Hepatocyte (in vitro differentiated cells): Measurements from ENCODE around the gene SDHA. TPM values are rescaled to one million over a fixed set of nuclear protein-coding genes. Genes with fewer than 3 reads are reported as not detected.
"Not testable (repeated sequence)": the region's sequence is repeated elsewhere in the genome, so short reads cannot be mapped to it uniquely, and the experiment has no call there.

ENCODE experiments used
- DNase-seq: peaks from one replicate; pipeline ENCODE4 v3.0.0-alpha.2; 2016; ENCODE audit warnings: low spot score
- H2AFZ ChIP-seq: fragments of 200-600 bp; sonication (generic); 2 replicates; pipeline ENCODE4 v1.6.0; 2016; ENCODE audit warnings: antibody characterized with exemption, mild to moderate bottlenecking
- H3K27ac ChIP-seq: fragments of 200-600 bp; sonication (generic); 2 replicates; pipeline ENCODE4 v1.5.1; 2016; ENCODE audit warnings: mild to moderate bottlenecking
- H3K27me3 ChIP-seq: fragments of 200-600 bp; sonication (generic); 2 replicates; pipeline ENCODE4 v1.6.1; 2016
- H3K36me3 ChIP-seq: fragments of 200-600 bp; sonication (generic); replicated peaks from 2 replicates; pipeline ENCODE4 v1.5.1; 2016; ENCODE audit warnings: low read depth; ENCODE audit not compliant: insufficient read depth
- H3K4me1 ChIP-seq: fragments of 200-600 bp; sonication (generic); 2 replicates; pipeline ENCODE4 v1.5.1; 2016; ENCODE audit warnings: mild to moderate bottlenecking, moderate library complexity; ENCODE audit not compliant: insufficient read depth
- H3K4me2 ChIP-seq: fragments of 200-600 bp; sonication (generic); 2 replicates; pipeline ENCODE4 v1.6.0; 2016
- H3K4me3 ChIP-seq: fragments of 200-600 bp; sonication (generic); 2 replicates; pipeline ENCODE4 v1.5.1; 2016; ENCODE audit warnings: mild to moderate bottlenecking
- H3K79me2 ChIP-seq: fragments of 200-600 bp; sonication (generic); 2 replicates; pipeline ENCODE4 v1.6.0; 2017; ENCODE audit warnings: mild to moderate bottlenecking
- H3K9me2 ChIP-seq: fragments of 200-600 bp; sonication (generic); replicated peaks from 2 replicates; pipeline ENCODE4 v1.6.0; 2017; ENCODE audit warnings: mild to moderate bottlenecking; ENCODE audit not compliant: insufficient read depth
- H3K9me3 ChIP-seq: fragments of 200-600 bp; sonication (generic); 2 replicates; pipeline ENCODE4 v1.5.1; 2016; ENCODE audit warnings: low read depth, mild to moderate bottlenecking
- H4K20me1 ChIP-seq: fragments of 200-600 bp; sonication (generic); 2 replicates; pipeline ENCODE4 v1.6.0; 2016; ENCODE audit warnings: mild to moderate bottlenecking; ENCODE audit not compliant: insufficient read depth, poor library complexity, severe bottlenecking
- EZH2 ChIP-seq: fragments of 200-600 bp; sonication (generic); IDR thresholded peaks from 2 replicates; pipeline ENCODE4 v1.6.1; 2016; ENCODE audit warnings: antibody characterized with exemption, mild to moderate bottlenecking, borderline replicate concordance
- EZH2phosphoT487 ChIP-seq: fragments of 200-600 bp; sonication (generic); IDR thresholded peaks from one replicate; pipeline ENCODE4 v1.6.1; 2018; ENCODE audit warnings: antibody characterized with exemption, mild to moderate bottlenecking, low read depth, moderate library complexity; ENCODE audit not compliant: unreplicated experiment, severe bottlenecking
- WGBS: methylation state at CpG from one replicate; pipeline ENCODE4 v1.1.6; 2016; ENCODE audit warnings: low lambda C conversion rate; ENCODE audit errors: missing lambda C conversion rate; 5-methylcytosine and 5-hydroxymethylcytosine counted together
- polyA plus RNA-seq: library from polyadenylated mRNA; unstranded; fragments of >200 nt; fragmentation: Nextera tagmentation; extraction: Ambion mirVana; gene quantifications from 2 replicates; pipeline ENCODE4 v1.2.1, GENCODE V29; 2016
- total RNA-seq: library from RNA; depleted of rRNA; stranded (reverse); fragments of >200 nt; gene quantifications from 2 replicates; pipeline ENCODE4 v1.2.3, GENCODE V29; 2014
- TF ChIP-seq, protein P1 (sequence below): fragments of 200-600 bp; sonication (generic); IDR thresholded peaks from 2 replicates; pipeline ENCODE4 v1.5.1; 2016; ENCODE audit warnings: antibody characterized with exemption, mild to moderate bottlenecking; ENCODE audit not compliant: poor library complexity

SDHA gene
- total and polyA plus RNA-seq, 2 experiments from 2014 or later = 102 to 159 TPM

DNA sequence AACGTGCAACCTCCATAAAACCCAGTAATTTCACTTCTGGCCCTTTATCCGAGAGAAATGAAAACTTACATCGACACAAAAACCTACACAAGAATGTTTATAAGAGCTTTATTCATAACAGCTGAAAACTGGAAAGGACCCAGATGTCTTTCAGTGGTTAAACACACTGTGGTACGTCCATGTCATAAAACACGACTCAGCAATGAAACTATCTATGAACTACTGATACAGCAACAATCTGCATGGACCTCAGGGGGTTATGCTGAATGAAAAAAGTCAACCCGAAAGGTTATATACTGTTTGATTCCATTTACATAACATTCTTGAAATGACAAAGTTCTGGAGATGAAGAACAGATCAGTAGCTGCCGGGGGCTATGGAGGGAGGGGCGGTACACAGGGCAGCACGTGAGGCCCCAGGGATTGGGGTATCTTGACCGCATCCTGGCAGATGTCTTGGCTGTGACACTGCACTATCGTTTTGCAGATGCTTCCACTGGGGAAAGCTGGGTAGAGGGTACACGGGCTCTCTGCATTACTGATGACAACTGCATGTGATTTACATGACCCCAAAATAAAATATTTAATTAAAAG lies 4.2 kb upstream of the SDHA start:
- no peaks in the 10 kb centered on the region for H3K9me2 ChIP-seq
- DNase-seq = no peak

DNA sequence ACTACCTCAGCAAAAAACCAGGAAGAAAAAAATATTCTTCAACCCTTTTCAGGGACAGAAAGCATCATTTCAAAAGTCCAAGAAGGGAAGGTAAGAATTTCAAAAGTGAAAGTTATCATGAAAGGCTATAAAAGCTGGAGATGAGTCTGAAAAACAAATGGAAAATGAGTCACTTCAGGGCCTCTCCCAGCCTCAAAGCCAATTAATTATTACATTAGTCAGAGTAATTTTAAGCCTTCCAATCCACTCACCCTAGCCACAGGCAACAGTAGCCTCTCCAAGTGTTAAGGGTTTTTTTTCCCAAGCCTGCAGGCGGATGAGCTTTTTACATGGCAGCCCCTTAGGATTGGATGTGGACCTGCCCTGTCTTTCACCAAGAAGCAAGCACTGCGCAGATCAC lies 2.9 kb upstream of the SDHA start:
- H3K27me3 ChIP-seq, DNase-seq, H3K9me2 ChIP-seq, H3K36me3 ChIP-seq, H3K4me3 ChIP-seq, H3K4me2 ChIP-seq, H2AFZ ChIP-seq, H3K27ac ChIP-seq, H3K9me3 ChIP-seq: not testable (repeated sequence)
- Histone ChIP-seq H3K4me1 (peaks cover 15% of the 10 kb centered on the region), H4K20me1 (peaks cover 15% of the 10 kb centered on the region), H3K79me2 (peaks cover 48% of the 10 kb centered on the region)
- 97% methylated on average over 2 of the region's 2 CpGs for WGBS

More for the DNA sequence above, 4.2 kb upstream of the SDHA start:
- TF ChIP-seq EZH2 (no peak), EZH2phosphoT487 (no peak)
- TF ChIP-seq, protein P1, sequence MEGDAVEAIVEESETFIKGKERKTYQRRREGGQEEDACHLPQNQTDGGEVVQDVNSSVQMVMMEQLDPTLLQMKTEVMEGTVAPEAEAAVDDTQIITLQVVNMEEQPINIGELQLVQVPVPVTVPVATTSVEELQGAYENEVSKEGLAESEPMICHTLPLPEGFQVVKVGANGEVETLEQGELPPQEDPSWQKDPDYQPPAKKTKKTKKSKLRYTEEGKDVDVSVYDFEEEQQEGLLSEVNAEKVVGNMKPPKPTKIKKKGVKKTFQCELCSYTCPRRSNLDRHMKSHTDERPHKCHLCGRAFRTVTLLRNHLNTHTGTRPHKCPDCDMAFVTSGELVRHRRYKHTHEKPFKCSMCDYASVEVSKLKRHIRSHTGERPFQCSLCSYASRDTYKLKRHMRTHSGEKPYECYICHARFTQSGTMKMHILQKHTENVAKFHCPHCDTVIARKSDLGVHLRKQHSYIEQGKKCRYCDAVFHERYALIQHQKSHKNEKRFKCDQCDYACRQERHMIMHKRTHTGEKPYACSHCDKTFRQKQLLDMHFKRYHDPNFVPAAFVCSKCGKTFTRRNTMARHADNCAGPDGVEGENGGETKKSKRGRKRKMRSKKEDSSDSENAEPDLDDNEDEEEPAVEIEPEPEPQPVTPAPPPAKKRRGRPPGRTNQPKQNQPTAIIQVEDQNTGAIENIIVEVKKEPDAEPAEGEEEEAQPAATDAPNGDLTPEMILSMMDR = no peak
- H3K27me3 ChIP-seq = no peaks in the 10 kb centered on the region
- H3K27ac ChIP-seq = no peak overlapping the region
- no peak overlapping the region for H3K4me3 ChIP-seq
- H2AFZ ChIP-seq = no peak overlapping the region
- H3K4me1 ChIP-seq = peaks cover 3% of the 10 kb centered on the region
- H3K79me2 ChIP-seq = peaks cover 42% of the 10 kb centered on the region
- 94% methylated on average over 12 of the region's 12 CpGs for WGBS
- no peak overlapping the region for H3K4me2 ChIP-seq
- H3K9me3 ChIP-seq = no peaks in the 10 kb centered on the region
- no peaks in the 10 kb centered on the region for H3K36me3 ChIP-seq
- H4K20me1 ChIP-seq = peaks cover 10% of the 10 kb centered on the region

DNA sequence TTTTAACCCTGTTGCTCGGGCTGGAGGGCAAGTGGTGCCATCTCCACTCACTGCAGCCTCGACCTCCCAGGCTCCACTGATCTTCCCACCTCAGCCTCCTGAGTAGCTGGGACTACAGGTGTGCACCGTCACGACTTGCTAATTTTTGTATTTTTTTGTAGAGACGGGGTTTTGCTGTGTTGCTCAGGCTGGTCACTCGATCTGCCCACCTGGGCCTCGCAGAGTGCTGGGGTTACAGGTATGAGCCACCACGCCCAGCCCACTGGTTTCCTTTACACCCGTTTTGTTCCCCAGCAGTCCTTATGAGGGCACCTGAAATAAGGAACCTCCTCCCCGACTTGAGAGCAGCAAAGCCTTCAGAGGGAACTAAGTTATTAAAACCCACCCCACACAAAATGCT lies 2.0 kb upstream of the SDHA start:
- not testable (repeated sequence) for H3K4me2 ChIP-seq, H2AFZ ChIP-seq, H3K4me3 ChIP-seq, H3K36me3 ChIP-seq, H3K9me3 ChIP-seq, DNase-seq, H3K27me3 ChIP-seq, H3K9me2 ChIP-seq, H3K27ac ChIP-seq
- Histone ChIP-seq H3K4me1 (peaks cover 17% of the 10 kb centered on the region), H4K20me1 (peaks cover 20% of the 10 kb centered on the region), H3K79me2 (peaks cover 55% of the 10 kb centered on the region)
- WGBS = 96% methylated on average over 8 of the region's 10 CpGs

DNA sequence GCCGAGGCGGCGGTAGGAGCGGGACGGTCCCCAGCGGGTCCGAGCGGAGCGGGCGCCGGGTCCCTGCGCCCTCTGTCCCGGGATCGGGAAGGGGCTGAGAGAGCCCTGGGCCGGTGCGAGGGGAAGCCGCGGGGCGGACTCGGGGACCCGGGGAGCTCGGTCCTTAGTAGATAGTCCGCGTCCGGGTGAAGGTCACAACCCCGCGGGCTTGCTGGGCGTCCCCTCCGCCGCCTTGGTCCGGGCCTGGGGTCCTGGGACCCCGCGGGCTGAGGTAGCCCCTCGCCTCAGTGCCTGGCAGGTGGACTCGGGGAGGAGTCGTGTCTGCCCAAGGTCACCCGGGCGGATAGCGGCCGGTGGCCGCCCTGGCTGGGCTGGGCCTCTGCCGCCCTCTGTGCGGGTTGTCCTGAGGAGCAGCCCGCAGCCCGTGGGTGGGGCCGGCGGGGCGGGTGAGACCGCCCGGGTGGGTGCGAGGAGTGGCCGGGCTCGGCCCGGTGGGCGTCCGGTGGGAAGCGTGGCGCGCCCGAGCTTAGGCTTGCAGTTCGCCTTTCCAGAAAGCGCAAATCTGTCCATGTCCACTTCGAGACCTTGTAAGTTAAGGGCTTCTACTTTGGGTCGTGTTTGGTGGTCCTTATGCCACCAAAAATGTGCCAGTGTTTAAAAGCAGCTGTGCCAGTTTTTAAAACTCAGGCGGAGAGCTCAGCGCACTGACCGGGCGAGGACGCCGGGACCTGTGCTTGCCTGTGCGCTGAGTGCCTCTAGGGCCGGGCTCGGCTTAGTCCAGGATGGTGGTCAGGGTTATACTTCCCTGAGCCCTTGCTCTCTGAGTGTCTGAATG lies 554 bp downstream of the SDHA start:
- Histone ChIP-seq H3K9me2 (no peaks in the 10 kb centered on the region), H3K36me3 (no peaks in the 10 kb centered on the region), H4K20me1 (peaks cover 38% of the 10 kb centered on the region), H3K79me2 (peaks cover 76% of the 10 kb centered on the region), H2AFZ (peak overlapping the region; percentile 62), H3K4me1 (peaks cover 17% of the 10 kb centered on the region), H3K9me3 (no peaks in the 10 kb centered on the region), H3K27ac (peak overlapping the region; percentile 61), H3K27me3 (no peaks in the 10 kb centered on the region), H3K4me2 (peak overlapping the region; percentile 90), H3K4me3 (peak overlapping the region; percentile 79)
- peak; percentile 62 for DNase-seq
- TF ChIP-seq, protein P1 = no peak
- TF ChIP-seq EZH2phosphoT487 (no peak), EZH2 (no peak)
- WGBS = under 1% methylated on average over 54 of the region's 73 CpGs
